ENCODE results near the gene WDR62. TPM values are rescaled to one million over a fixed set of nuclear protein-coding genes. Genes with fewer than 3 reads are reported as not detected.

WDR62 gene
- total RNA-seq, 1 donor, result 1.4 TPM

DNA sequence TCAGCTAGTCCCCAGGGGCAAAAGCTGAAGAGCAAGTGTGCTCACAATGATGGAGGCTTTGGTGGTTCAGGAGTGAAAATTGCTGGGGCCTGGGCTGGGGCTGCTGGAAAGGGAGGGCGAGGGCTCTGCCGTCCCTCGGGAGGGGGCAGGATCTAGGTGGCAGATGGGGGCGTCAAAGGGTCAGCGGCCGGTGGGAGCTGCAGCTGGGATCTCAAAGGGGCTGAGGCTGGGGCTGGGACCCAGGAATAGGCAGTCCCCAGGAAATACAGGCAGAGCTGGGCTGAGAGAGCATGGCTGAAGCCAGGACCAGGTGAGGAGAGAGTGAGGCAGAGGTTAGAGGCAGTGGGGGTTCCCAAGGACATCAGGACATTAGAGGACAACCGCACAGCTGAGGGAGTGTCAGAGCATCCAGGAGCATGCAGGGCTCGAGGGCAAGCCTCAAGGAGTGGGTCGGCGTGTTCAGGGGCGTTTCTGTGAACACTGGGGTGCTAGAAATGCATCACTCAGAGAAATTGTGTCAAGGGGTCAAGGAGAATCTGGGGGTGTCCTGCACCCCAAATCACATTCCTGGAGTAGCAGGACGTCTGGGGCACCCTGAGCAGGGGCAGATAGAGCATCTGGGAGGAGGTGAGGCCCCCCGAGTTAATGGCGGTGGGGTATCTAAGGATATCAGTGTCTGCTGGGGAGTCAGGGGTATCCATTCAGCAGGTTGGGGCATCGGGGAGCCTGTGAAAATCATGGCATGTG lies 44.9 kb upstream of the WDR62 start:
- Histone ChIP-seq H3K27me3 (ENCODE audit: insufficient read depth, low read length) (no peaks in the 10 kb centered on the region), H3K4me2 (ENCODE audit: insufficient read depth, low read length) (peak overlapping the region; percentile 80), H3K9me3 (ENCODE audit: low read depth, low read length) (no peaks in the 10 kb centered on the region), H3K27ac (ENCODE audit: low read depth, low read length) (no peak overlapping the region), H3K79me2 (ENCODE audit: insufficient read depth, low read length) (peaks cover 14% of the 10 kb centered on the region), H3K4me3 (ENCODE audit: insufficient read depth, low read length) (peak overlapping the region; percentile 71), H2AFZ (ENCODE audit: low read length) (peak overlapping the region; percentile 68), H3K4me1 (ENCODE audit: insufficient read depth, low read length) (peaks cover 22% of the 10 kb centered on the region), H4K20me1 (ENCODE audit: insufficient read depth, low read length) (no peaks in the 10 kb centered on the region), H3K36me3 (ENCODE audit: insufficient read depth, low read length) (no peaks in the 10 kb centered on the region)
- peak; percentile 80 for DNase-seq (ENCODE audit: insufficient read length, low spot score, missing footprints)
- TF ChIP-seq, protein P1, sequence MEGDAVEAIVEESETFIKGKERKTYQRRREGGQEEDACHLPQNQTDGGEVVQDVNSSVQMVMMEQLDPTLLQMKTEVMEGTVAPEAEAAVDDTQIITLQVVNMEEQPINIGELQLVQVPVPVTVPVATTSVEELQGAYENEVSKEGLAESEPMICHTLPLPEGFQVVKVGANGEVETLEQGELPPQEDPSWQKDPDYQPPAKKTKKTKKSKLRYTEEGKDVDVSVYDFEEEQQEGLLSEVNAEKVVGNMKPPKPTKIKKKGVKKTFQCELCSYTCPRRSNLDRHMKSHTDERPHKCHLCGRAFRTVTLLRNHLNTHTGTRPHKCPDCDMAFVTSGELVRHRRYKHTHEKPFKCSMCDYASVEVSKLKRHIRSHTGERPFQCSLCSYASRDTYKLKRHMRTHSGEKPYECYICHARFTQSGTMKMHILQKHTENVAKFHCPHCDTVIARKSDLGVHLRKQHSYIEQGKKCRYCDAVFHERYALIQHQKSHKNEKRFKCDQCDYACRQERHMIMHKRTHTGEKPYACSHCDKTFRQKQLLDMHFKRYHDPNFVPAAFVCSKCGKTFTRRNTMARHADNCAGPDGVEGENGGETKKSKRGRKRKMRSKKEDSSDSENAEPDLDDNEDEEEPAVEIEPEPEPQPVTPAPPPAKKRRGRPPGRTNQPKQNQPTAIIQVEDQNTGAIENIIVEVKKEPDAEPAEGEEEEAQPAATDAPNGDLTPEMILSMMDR (IDR thresholded peaks at IDR 0.05; ENCODE audit: extremely low read depth, low read depth, low read length), result no peak

GRCh38 chr19:36010402-36010801 lies 44.3 kb upstream of the WDR62 start:
- TF ChIP-seq, protein P1 (IDR thresholded peaks at IDR 0.05; ENCODE audit: extremely low read depth, low read depth, low read length), result no peak
- Histone ChIP-seq H3K9me3 (ENCODE audit: low read depth, low read length) (no peaks in the 10 kb centered on the region), H3K36me3 (ENCODE audit: insufficient read depth, low read length) (peaks cover under 1% of the 10 kb centered on the region), H3K4me3 (ENCODE audit: insufficient read depth, low read length) (no peak overlapping the region), H3K4me2 (ENCODE audit: insufficient read depth, low read length) (no peak overlapping the region), H3K79me2 (ENCODE audit: insufficient read depth, low read length) (peaks cover 14% of the 10 kb centered on the region), H3K27me3 (ENCODE audit: insufficient read depth, low read length) (no peaks in the 10 kb centered on the region), H2AFZ (ENCODE audit: low read length) (no peak overlapping the region), H4K20me1 (ENCODE audit: insufficient read depth, low read length) (no peaks in the 10 kb centered on the region), H3K4me1 (ENCODE audit: insufficient read depth, low read length) (peaks cover 22% of the 10 kb centered on the region), H3K27ac (ENCODE audit: low read depth, low read length) (no peak overlapping the region)
- DNase-seq (ENCODE audit: insufficient read length, low spot score, missing footprints), result no peak

- peak overlapping the region; percentile 97 for H3K4me3 ChIP-seq (ENCODE audit: insufficient read depth, low read length)
- H3K4me2 ChIP-seq (ENCODE audit: insufficient read depth, low read length), result peak overlapping the region; percentile 95
- TF ChIP-seq, protein P1 (IDR thresholded peaks at IDR 0.05; ENCODE audit: extremely low read depth, low read depth, low read length), result no peak
- peak overlapping the region; percentile 90 for H3K27ac ChIP-seq (ENCODE audit: low read depth, low read length)
- peak overlapping the region; percentile 93 for H2AFZ ChIP-seq (ENCODE audit: low read length)
- H3K4me1 ChIP-seq (ENCODE audit: insufficient read depth, low read length), result peaks cover 22% of the 10 kb centered on the region
- H3K79me2 ChIP-seq (ENCODE audit: insufficient read depth, low read length), result peaks cover 14% of the 10 kb centered on the region
- no peaks in the 10 kb centered on the region for H3K9me3 ChIP-seq (ENCODE audit: low read depth, low read length)
- H4K20me1 ChIP-seq (ENCODE audit: insufficient read depth, low read length), result no peaks in the 10 kb centered on the region
- H3K36me3 ChIP-seq (ENCODE audit: insufficient read depth, low read length), result peaks cover 27% of the 10 kb centered on the region
- peak; percentile 91 for DNase-seq (ENCODE audit: insufficient read length, low spot score, missing footprints)
- no peaks in the 10 kb centered on the region for H3K27me3 ChIP-seq (ENCODE audit: insufficient read depth, low read length)
Measured at GRCh38 chr19:36013280-36014011, 41.3 kb upstream of the WDR62 start.
